Caco-2 (cell line): Measurements from ENCODE around the gene ARSI. TPM values are rescaled to one million over a fixed set of nuclear protein-coding genes. Genes with fewer than 3 reads are reported as not detected.

ENCODE experiments used
- BruUV-seq: library from RNA; stranded (reverse); fragments of 400-500 nt; replicated peaks from 2 replicates; lab custom pipeline; 2021; lab: Mats Ljungman, UMichigan
- CTCF ChIA-PET: fragments of 300-600 bp; sonication (Branson Sonifier 250); formaldehyde crosslinking; loops from one replicate; lab custom pipeline; 2022; ENCODE audit warnings: antibody characterized with exemption; lab: Charles Lee
- POLR2A ChIA-PET: fragments of 300-600 bp; sonication (Branson Sonifier 250); formaldehyde crosslinking; loops from one replicate; lab custom pipeline; 2022; ENCODE audit warnings: antibody characterized with exemption; lab: Charles Lee
- DNase-seq, 2 experiments: peaks; one replicate each; pipeline versions ENCODE4 v3.0.0 to v3.0.0-alpha.2; 2020 to 2022
- H3K27me3 ChIP-seq: replicated peaks from 2 replicates; pipeline ENCODE4 v1.6.0; 2011; ENCODE audit warnings: low read length; ENCODE audit not compliant: control insufficient read depth, insufficient read depth
- H3K36me3 ChIP-seq: 2 replicates; pipeline ENCODE4 v1.5.1; 2011; ENCODE audit warnings: low read length; ENCODE audit not compliant: control insufficient read depth, insufficient read depth
- H3K4me1 ChIP-seq: fragments of 250-450 bp; sonication (Bioruptor Pico); 2 replicates; pipeline ENCODE4 v1.5.1; 2020; ENCODE audit warnings: mild to moderate bottlenecking
- H3K4me3 ChIP-seq: 2 replicates; pipeline ENCODE4 v1.5.1; 2011; ENCODE audit warnings: low read depth, mild to moderate bottlenecking, control low read depth, low read length
- H3K9me3 ChIP-seq: fragments of 250-450 bp; sonication (Bioruptor Pico); 2 replicates; pipeline ENCODE4 v1.5.1; 2020; ENCODE audit warnings: mild to moderate bottlenecking, moderate library complexity
- H3K27ac Mint-ChIP-seq: one replicate; pipeline ENCODE4 v1.8.0; 2022; ENCODE audit warnings: mixed read lengths; ENCODE audit not compliant: unreplicated experiment
- H3K27me3 Mint-ChIP-seq: one replicate; pipeline ENCODE4 v1.8.0; 2022; ENCODE audit warnings: mixed read lengths; ENCODE audit not compliant: insufficient read depth, unreplicated experiment
- H3K36me3 Mint-ChIP-seq: one replicate; pipeline ENCODE4 v1.8.0; 2022; ENCODE audit warnings: mild to moderate bottlenecking, mixed read lengths; ENCODE audit not compliant: insufficient read depth, unreplicated experiment
- H3K4me1 Mint-ChIP-seq: one replicate; pipeline ENCODE4 v1.8.0; 2022; ENCODE audit warnings: low read depth, mixed read lengths; ENCODE audit not compliant: unreplicated experiment
- H3K4me3 Mint-ChIP-seq: one replicate; pipeline ENCODE4 v1.8.0; 2022; ENCODE audit warnings: mild to moderate bottlenecking, moderate library complexity, mixed read lengths; ENCODE audit not compliant: unreplicated experiment
- H3K9me3 Mint-ChIP-seq: one replicate; pipeline ENCODE4 v1.8.0; 2022; ENCODE audit warnings: mixed read lengths; ENCODE audit not compliant: unreplicated experiment
- CTCF ChIP-seq, 2 experiments: fragments of 200-600 bp in 1 of 2; IDR thresholded peaks; 1 replicate in 1 of 2; 2 replicates in 1 of 2; pipeline versions ENCODE4 v1.5.1 to v1.8.0; 2011 to 2022; ENCODE audit warnings: antibody characterized with exemption in 1 of 2, control low read depth in 1 of 2, inconsistent platforms in 1 of 2, low read depth in 1 of 2, low read length in 1 of 2, mild to moderate bottlenecking in 1 of 2, moderate library complexity in 1 of 2; ENCODE audit not compliant: insufficient read depth in 1 of 2, severe bottlenecking in 1 of 2, unreplicated experiment in 1 of 2
- intact Hi-C: fragments of 100-400 bp; cut with micrococcal nuclease; formaldehyde crosslinking; loops from one replicate; pipeline ENCODE4 v1.10.0; 2022; ENCODE audit not compliant: unreplicated experiment
- total RNA-seq: library from RNA; stranded (reverse); gene quantifications from 2 replicates; pipeline ENCODE4 v1.2.3, GENCODE V29; 2022

Gene ARSI
- total RNA-seq, 1 experiment from 2014 or later: 0.52 TPM

- Mint-ChIP-seq H3K27ac (no peak overlapping the region), H3K9me3 (no peaks in the 10 kb centered on the region), H3K27me3 (no peaks in the 10 kb centered on the region), H3K4me1 (peaks cover 8% of the 10 kb centered on the region), H3K36me3 (no peaks in the 10 kb centered on the region), H3K4me3 (no peak overlapping the region)
- Histone ChIP-seq H3K4me1 (peaks cover 44% of the 10 kb centered on the region), H3K4me3 (no peak overlapping the region), H3K36me3 (no peaks in the 10 kb centered on the region; the same call in 1 of the 2 replicates), H3K27me3 (no peaks in the 10 kb centered on the region), H3K9me3 (no peaks in the 10 kb centered on the region)
- ChIA-PET CTCF (interaction anchor here (1.0 to 1.5 kb wide), 2 partner anchors 10 to 38 kb away, joined by 3 to 5 read pairs; no protein-coding TSS in a partner anchor), POLR2A (no interaction called here)
- no peak for TF ChIP-seq CTCF (IDR thresholded peaks at IDR 0.05; ENCODE audit: insufficient read depth in 1 of 2, low read depth in 1 of 2, low read length in 1 of 2, severe bottlenecking in 1 of 2, unreplicated experiment in 1 of 2)
- no TSS peak for BruUV-seq
- intact Hi-C loops: no loop called here
- DNase-seq: no peak
Measured at GRCh38 chr5:150255659-150256409, 46.9 kb downstream of the ARSI start.

DNA sequence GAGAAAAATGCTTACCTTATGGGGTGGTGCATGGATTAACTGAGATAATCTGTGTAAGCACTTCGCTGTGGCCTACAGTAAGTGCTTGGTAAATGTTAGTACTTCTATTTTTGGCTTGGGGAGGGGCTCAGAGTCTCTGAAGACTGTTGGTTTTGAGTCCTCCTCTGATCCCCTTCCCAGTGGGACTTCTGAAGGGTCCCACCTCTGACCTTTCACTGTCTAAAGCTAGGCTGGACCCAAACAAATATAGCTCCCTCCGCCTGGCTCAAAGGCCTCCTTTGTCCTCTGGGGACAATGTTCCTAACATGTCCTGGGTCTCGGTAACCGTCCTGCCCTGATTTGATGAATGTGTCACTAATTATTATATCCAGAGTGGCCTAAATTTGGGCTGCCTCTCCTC lies 47.9 kb downstream of the ARSI start:
- Histone ChIP-seq H3K36me3 (no peaks in the 10 kb centered on the region; the same call in 1 of the 2 replicates), H3K4me3 (no peak overlapping the region), H3K4me1 (peaks cover 44% of the 10 kb centered on the region), H3K9me3 (no peaks in the 10 kb centered on the region), H3K27me3 (no peaks in the 10 kb centered on the region)
- Mint-ChIP-seq H3K36me3 (no peaks in the 10 kb centered on the region), H3K4me3 (no peak overlapping the region), H3K9me3 (no peaks in the 10 kb centered on the region), H3K27me3 (no peaks in the 10 kb centered on the region), H3K4me1 (peaks cover 8% of the 10 kb centered on the region), H3K27ac (no peak overlapping the region)
- ChIA-PET CTCF (interaction anchor here (1.0 to 1.5 kb wide), 4 partner anchors 27 to 40 kb away, joined by 3 to 5 read pairs (median 4); no protein-coding TSS in a partner anchor), POLR2A (no interaction called here)
- TF ChIP-seq CTCF (IDR thresholded peaks at IDR 0.05; ENCODE audit: insufficient read depth in 1 of 2, low read depth in 1 of 2, low read length in 1 of 2, severe bottlenecking in 1 of 2, unreplicated experiment in 1 of 2): no peak
- peak in 1 of 2 experiments; percentile 44 for DNase-seq
- intact Hi-C loops: no loop called here
- BruUV-seq: no TSS peak

DNA sequence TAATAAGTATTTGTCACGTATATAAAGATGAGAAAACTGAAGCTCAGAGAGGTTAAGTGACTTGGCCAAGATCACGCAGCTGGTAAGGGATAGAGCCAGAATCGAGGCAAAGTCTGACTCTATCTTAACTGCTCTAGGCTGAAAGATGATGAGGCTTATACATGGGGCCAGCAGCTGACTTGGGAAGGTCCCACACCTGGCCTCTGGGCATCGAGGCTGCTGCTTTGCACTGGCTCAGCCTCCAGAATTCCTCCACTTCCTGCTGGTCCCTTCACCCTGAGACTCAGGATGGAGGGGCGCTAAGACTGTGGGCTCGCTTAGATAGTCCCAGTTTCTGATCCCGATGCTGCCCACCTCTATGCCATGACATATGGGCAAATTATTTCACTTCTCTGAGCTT lies 48.3 kb downstream of the ARSI start:
- no TSS peak for BruUV-seq
- no peaks in the 10 kb centered on the region for H3K27me3 Mint-ChIP-seq
- H3K4me1 ChIP-seq: peaks cover 44% of the 10 kb centered on the region

More for the DNA sequence above, 48.3 kb downstream of the ARSI start:
- POLR2A ChIA-PET: no interaction called here
- no peaks in the 10 kb centered on the region; the same call in 1 of the 2 replicates for H3K36me3 ChIP-seq
- Mint-ChIP-seq H3K4me1 (peaks cover 8% of the 10 kb centered on the region), H3K9me3 (no peaks in the 10 kb centered on the region), H3K27ac (no peak overlapping the region), H3K4me3 (no peak overlapping the region), H3K36me3 (no peaks in the 10 kb centered on the region)
- DNase-seq: no peak
- no peak overlapping the region for H3K4me3 ChIP-seq
- no peaks in the 10 kb centered on the region for H3K9me3 ChIP-seq
- intact Hi-C loops: no loop called here
- CTCF ChIA-PET: interaction anchor here (1.0 to 1.5 kb wide), 4 partner anchors 27 to 40 kb away, joined by 3 to 5 read pairs (median 4); no protein-coding TSS in a partner anchor
- H3K27me3 ChIP-seq: no peaks in the 10 kb centered on the region
- no peak for TF ChIP-seq CTCF (IDR thresholded peaks at IDR 0.05; ENCODE audit: insufficient read depth in 1 of 2, low read depth in 1 of 2, low read length in 1 of 2, severe bottlenecking in 1 of 2, unreplicated experiment in 1 of 2)
